C4-2B (cell line): ENCODE measurements around the gene STEAP4.

ENCODE experiments used
- CTCF ChIP-seq: fragments of 450-650 bp; conservative IDR thresholded peaks from 2 replicates; pipeline ENCODE4 v1.5.1; 2017; ENCODE audit warnings: mild to moderate bottlenecking
- ZFX ChIP-seq: fragments of 450-650 bp; IDR thresholded peaks from 2 replicates; pipeline ENCODE4 v1.6.1; 2017

- TF ChIP-seq CTCF, result no peak
- TF ChIP-seq ZFX, result no peak
Observed at GRCh38 chr7:88259656-88260380, 46.9 kb downstream of the STEAP4 start.
